CD4-positive, alpha-beta T cell treated with Interleukin-4 for 1 hour (primary cell): ENCODE measurements around the gene FBXL13.
"Not testable (repeated sequence)": the region's sequence is repeated elsewhere in the genome, so short reads cannot be mapped to it uniquely, and the experiment has no call there.

Source experiments
- DNase-seq, 2 donors: peaks; one replicate each; pipeline ENCODE4 v3.0.0-alpha.2; 2020 to 2022

Gene FBXL13

GRCh38 chr7:102806613-102807012 lies 268.0 kb downstream of the FBXL13 start:
- no peak for DNase-seq

- not testable (repeated sequence) for DNase-seq
Measured at GRCh38 chr7:102795987-102796595, 278.5 kb downstream of the FBXL13 start.

GRCh38 chr7:102794567-102794966 lies 280.0 kb downstream of the FBXL13 start:
- not testable (repeated sequence) for DNase-seq

- not testable (repeated sequence) for DNase-seq
Measured at GRCh38 chr7:102791831-102792230, 282.8 kb downstream of the FBXL13 start.

GRCh38 chr7:102791367-102791766 lies 283.2 kb downstream of the FBXL13 start:
- DNase-seq, result not testable (repeated sequence)

- DNase-seq, result not testable (repeated sequence)
Measured at GRCh38 chr7:102790364-102791100, 284.1 kb downstream of the FBXL13 start.

GRCh38 chr7:102788770-102789169 lies 285.8 kb downstream of the FBXL13 start:
- not testable (repeated sequence) for DNase-seq

GRCh38 chr7:102780926-102781325 lies 293.7 kb downstream of the FBXL13 start:
- DNase-seq, result not testable (repeated sequence)

GRCh38 chr7:102778663-102779062 lies 295.9 kb downstream of the FBXL13 start:
- not testable (repeated sequence) for DNase-seq

- not testable (repeated sequence) for DNase-seq
Measured at GRCh38 chr7:102776217-102776616, 298.4 kb downstream of the FBXL13 start.

GRCh38 chr7:102770467-102770866 lies 304.1 kb downstream of the FBXL13 start:
- not testable (repeated sequence) for DNase-seq

- DNase-seq, result not testable (repeated sequence)
Measured at GRCh38 chr7:102769657-102770192, 304.9 kb downstream of the FBXL13 start.

GRCh38 chr7:102763295-102763905 lies 311.2 kb downstream of the FBXL13 start:
- DNase-seq, result not testable (repeated sequence)
